Endodermal cell (in vitro differentiated cells): ENCODE results near the gene TMEM109. TPM values are rescaled to one million over a fixed set of nuclear protein-coding genes. Genes with fewer than 3 reads are reported as not detected.

ENCODE experiments used
- DNase-seq: peaks from one replicate; pipeline ENCODE4 v3.0.0-alpha.2; 2017
- H3K27ac ChIP-seq: 2 replicates; pipeline ENCODE4 v1.5.1; 2013; ENCODE audit warnings: mild to moderate bottlenecking, low read depth, low read length, moderate library complexity
- H3K27me3 ChIP-seq: 2 replicates; pipeline ENCODE4 v1.6.1; 2013; ENCODE audit warnings: mild to moderate bottlenecking, low read length, moderate library complexity; ENCODE audit not compliant: insufficient read depth, control insufficient read depth, poor library complexity, severe bottlenecking
- H3K36me3 ChIP-seq: 2 replicates; pipeline ENCODE4 v1.7.0; 2013; ENCODE audit warnings: mild to moderate bottlenecking, low read length, moderate library complexity; ENCODE audit not compliant: control insufficient read depth, insufficient read depth
- H3K4me1 ChIP-seq: one replicate; pipeline ENCODE4 v1.7.0; 2013; ENCODE audit warnings: low read length; ENCODE audit not compliant: control insufficient read depth, insufficient read depth
- H3K4me3 ChIP-seq: 2 replicates; pipeline ENCODE4 v1.5.1; 2013; ENCODE audit warnings: mild to moderate bottlenecking, low read length, moderate library complexity
- H3K9ac ChIP-seq: 2 replicates; pipeline ENCODE4 v1.6.1; 2013; ENCODE audit warnings: mild to moderate bottlenecking, low read length, moderate library complexity; ENCODE audit not compliant: poor library complexity, severe bottlenecking; ENCODE audit errors: extremely low read depth
- H3K9me3 ChIP-seq: 2 replicates; pipeline ENCODE4 v1.6.1; 2013; ENCODE audit warnings: mild to moderate bottlenecking, low read length, moderate library complexity; ENCODE audit not compliant: control insufficient read depth
- H3K27ac Mint-ChIP-seq: 2 replicates; pipeline ENCODE4 v1.8.0; 2020; ENCODE audit warnings: mixed read lengths
- H3K27me3 Mint-ChIP-seq: 2 replicates; pipeline ENCODE4 v1.8.0; 2021; ENCODE audit warnings: mild to moderate bottlenecking, mixed read lengths; ENCODE audit not compliant: insufficient read depth
- H3K36me3 Mint-ChIP-seq: 2 replicates; pipeline ENCODE4 v1.8.0; 2020; ENCODE audit warnings: low read depth, mixed read lengths
- H3K4me1 Mint-ChIP-seq: 2 replicates; pipeline ENCODE4 v1.8.0; 2020; ENCODE audit warnings: mixed read lengths
- H3K4me3 Mint-ChIP-seq: 2 replicates; pipeline ENCODE4 v1.8.0; 2020; ENCODE audit warnings: mild to moderate bottlenecking, moderate library complexity, mixed read lengths
- H3K9me3 Mint-ChIP-seq: 2 replicates; pipeline ENCODE4 v1.8.0; 2020; ENCODE audit warnings: mild to moderate bottlenecking, mixed read lengths
- WGBS, 2 experiments: methylation state at CpG; one replicate each; pipeline versions ENCODE4 v1.1.5 to v1.1.7; 2013; ENCODE audit warnings: missing lambda C conversion rate in 2 of 2, mixed read lengths in 1 of 2; ENCODE audit not compliant: insufficient coverage in 1 of 2, insufficient read length in 1 of 2; 5-methylcytosine and 5-hydroxymethylcytosine counted together
- total RNA-seq, 2 donors: library from RNA; stranded (reverse); fragmentation: NEBNext Ultra II Directional in 1 of 2; extraction: Animal tissue kit (Norgen Biotek cat#: 25700) in 1 of 2; gene quantifications; 2 replicates in 1 of 2; 3 replicates in 1 of 2; pipeline ENCODE4 v1.2.1, GENCODE V29; 2021
- TF ChIP-seq, protein P1 (sequence below): fragments of 200-600 bp; sonication (generic); conservative IDR thresholded peaks from 2 replicates; pipeline ENCODE4 v1.5.0; 2021; ENCODE audit warnings: antibody characterized with exemption, mild to moderate bottlenecking

Gene TMEM109
- total RNA-seq, 2 donors from 2014 or later: 41.4 to 56.8 TPM

DNA sequence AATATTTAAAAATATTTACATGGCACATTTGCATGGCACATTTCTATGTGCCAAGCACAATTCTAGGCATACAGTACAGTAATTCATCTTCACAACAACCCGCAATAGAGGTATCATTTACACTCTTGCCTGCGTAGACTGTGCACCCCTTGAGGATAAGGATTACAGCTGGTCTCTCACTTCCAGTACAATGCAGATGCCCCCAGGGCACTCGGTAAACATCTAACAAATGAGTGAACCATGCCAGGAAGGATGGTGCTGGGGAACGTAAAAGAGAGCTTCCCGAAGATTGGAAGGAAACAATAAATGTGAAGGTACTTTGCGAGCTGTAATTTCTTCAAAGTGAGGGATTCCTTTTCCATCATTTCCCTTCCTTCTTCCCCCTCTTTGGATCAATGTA lies 8.9 kb upstream of the TMEM109 start:
- H3K27ac ChIP-seq: no peak overlapping the region
- DNase-seq: no peak
- H3K27ac Mint-ChIP-seq: peak overlapping the region; percentile 96
- peak overlapping the region; percentile 90 for H3K4me3 ChIP-seq
- H3K27me3 ChIP-seq: peaks cover 20% of the 10 kb centered on the region
- H3K27me3 Mint-ChIP-seq: peaks cover 23% of the 10 kb centered on the region
- peaks cover 14% of the 10 kb centered on the region for H3K4me1 Mint-ChIP-seq
- TF ChIP-seq, protein P1, sequence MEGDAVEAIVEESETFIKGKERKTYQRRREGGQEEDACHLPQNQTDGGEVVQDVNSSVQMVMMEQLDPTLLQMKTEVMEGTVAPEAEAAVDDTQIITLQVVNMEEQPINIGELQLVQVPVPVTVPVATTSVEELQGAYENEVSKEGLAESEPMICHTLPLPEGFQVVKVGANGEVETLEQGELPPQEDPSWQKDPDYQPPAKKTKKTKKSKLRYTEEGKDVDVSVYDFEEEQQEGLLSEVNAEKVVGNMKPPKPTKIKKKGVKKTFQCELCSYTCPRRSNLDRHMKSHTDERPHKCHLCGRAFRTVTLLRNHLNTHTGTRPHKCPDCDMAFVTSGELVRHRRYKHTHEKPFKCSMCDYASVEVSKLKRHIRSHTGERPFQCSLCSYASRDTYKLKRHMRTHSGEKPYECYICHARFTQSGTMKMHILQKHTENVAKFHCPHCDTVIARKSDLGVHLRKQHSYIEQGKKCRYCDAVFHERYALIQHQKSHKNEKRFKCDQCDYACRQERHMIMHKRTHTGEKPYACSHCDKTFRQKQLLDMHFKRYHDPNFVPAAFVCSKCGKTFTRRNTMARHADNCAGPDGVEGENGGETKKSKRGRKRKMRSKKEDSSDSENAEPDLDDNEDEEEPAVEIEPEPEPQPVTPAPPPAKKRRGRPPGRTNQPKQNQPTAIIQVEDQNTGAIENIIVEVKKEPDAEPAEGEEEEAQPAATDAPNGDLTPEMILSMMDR: no peak
- peaks cover 6% of the 10 kb centered on the region for H3K4me1 ChIP-seq
- 69 to 73% methylated on average over 4 to 6 of the region's 6 CpGs for WGBS, 2 experiments
- peaks cover 22% of the 10 kb centered on the region for H3K36me3 Mint-ChIP-seq
- H3K9me3 Mint-ChIP-seq: no peaks in the 10 kb centered on the region
- H3K9ac ChIP-seq: no peak overlapping the region
- H3K9me3 ChIP-seq: no peaks in the 10 kb centered on the region
- H3K4me3 Mint-ChIP-seq: peak overlapping the region; percentile 77
- peaks cover 40% of the 10 kb centered on the region for H3K36me3 ChIP-seq

DNA sequence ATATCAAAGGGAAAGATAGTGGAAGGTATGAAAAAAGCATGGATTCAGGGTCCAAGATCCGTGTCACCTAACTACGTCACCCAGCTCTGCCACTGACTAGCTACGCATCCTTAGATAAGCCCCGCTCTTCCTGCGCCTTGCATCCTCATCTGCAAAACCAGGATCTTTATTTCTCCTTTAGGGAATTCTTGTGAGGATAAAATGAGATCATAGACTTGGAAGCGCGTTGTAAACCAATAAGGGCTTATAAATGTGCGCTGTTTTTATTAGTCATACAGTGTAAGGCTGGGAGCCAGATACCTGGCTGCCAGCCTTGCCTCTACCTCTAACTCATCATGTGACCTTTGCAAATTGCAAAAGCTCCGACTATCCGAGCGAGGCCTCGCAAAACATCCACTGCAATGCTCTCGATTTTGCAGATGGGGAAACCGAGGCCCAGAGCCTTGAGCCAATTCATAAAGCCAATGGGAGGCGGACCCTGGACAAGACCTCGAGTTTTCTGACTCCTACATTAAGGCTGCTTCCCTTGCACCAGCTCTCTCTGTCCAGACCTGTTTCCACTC lies 8.3 kb upstream of the TMEM109 start:
- H3K9me3 Mint-ChIP-seq: no peaks in the 10 kb centered on the region
- H3K9ac ChIP-seq: peak overlapping the region; percentile 93
- no peak for DNase-seq
- TF ChIP-seq, protein P1: no peak
- peaks cover 34% of the 10 kb centered on the region for H3K36me3 ChIP-seq
- 9 to 12% methylated on average over 12 to 16 of the region's 16 CpGs for WGBS, 2 experiments
- peak overlapping the region; percentile 96 for H3K27ac Mint-ChIP-seq
- H3K9me3 ChIP-seq: no peaks in the 10 kb centered on the region
- H3K27me3 Mint-ChIP-seq: peaks cover 29% of the 10 kb centered on the region
- peak overlapping the region; percentile 90 for H3K4me3 ChIP-seq
- H3K27me3 ChIP-seq: peaks cover 24% of the 10 kb centered on the region
- peak overlapping the region; percentile 77 for H3K4me3 Mint-ChIP-seq
- peaks cover 22% of the 10 kb centered on the region for H3K36me3 Mint-ChIP-seq
- H3K4me1 ChIP-seq: peaks cover 6% of the 10 kb centered on the region
- peaks cover 14% of the 10 kb centered on the region for H3K4me1 Mint-ChIP-seq
- H3K27ac ChIP-seq: peak overlapping the region; percentile 82

DNA sequence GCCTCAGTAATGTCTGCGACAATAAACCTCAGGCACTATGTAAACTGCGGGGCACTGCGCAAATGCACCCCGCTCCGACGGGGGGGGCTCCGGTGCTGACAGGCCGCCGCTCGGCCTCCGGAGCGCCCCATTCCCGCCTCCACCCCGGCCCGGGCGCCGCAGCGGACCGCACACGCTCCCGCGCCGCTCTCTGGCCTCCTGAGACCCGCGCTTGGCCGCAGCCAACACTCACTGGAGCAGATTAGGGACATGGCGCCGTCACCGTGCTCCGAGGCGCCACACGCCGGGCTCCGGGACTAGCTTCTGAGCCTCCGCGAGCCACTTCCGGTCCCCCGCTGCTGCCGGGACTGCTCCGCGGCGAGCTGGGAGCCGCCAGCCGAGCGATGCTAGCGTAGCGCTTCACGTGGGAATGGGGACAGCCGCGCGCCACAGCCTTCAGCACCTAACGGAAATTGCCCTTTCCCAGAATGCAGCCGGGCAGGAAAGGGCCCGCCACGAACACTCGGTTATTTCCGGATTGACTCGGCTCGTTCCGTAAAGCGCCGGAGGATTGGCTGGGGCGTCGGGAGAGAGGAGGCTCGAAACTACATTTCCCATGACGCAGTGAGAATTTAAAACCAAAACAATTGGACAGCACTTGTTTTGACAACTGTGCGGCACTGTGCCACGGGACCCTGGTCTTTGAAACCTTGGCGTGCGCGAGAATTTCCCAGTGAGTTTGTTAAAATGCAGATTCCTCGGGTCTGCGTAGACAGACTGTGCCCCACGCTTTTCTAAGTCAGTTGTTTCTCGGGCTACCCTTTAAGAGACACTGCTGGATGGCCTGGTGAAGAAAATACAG lies 7.6 kb upstream of the TMEM109 start, which contains the start of gene PRPF19:
TSS of gene PRPF19 (minus strand) at position 454 of the 841 bp plus-strand sequence. CDS start at position 251, 203 bp downstream.
- 0% methylated on average over 47 to 75 of the region's 75 CpGs for WGBS, 2 experiments
- H3K36me3 Mint-ChIP-seq: peaks cover 15% of the 10 kb centered on the region

More for the DNA sequence above, 7.6 kb upstream of the TMEM109 start, which contains the start of gene PRPF19:
- Histone ChIP-seq H3K4me1 (peaks cover 6% of the 10 kb centered on the region), H3K9ac (peak within 1 kb of the TSS; percentile 93), H3K27ac (peak within 1 kb of the TSS; percentile 82), H3K27me3 (peaks cover 24% of the 10 kb centered on the region), H3K4me3 (peak within 1 kb of the TSS; percentile 90), H3K9me3 (no peaks in the 10 kb centered on the region), H3K36me3 (peaks cover 29% of the 10 kb centered on the region)
- H3K27me3 Mint-ChIP-seq: peaks cover 36% of the 10 kb centered on the region
- H3K4me3 Mint-ChIP-seq: peak within 1 kb of the TSS; percentile 77
- H3K9me3 Mint-ChIP-seq: no peaks in the 10 kb centered on the region
- DNase-seq: peak; percentile 100
- TF ChIP-seq, protein P1: no peak
- H3K4me1 Mint-ChIP-seq: peaks cover 18% of the 10 kb centered on the region
- peak within 1 kb of the TSS; percentile 96 for H3K27ac Mint-ChIP-seq
